Endothelial cell of umbilical vein (primary cell): ENCODE measurements around the gene CCNY. TPM values are rescaled to one million over a fixed set of nuclear protein-coding genes. Genes with fewer than 3 reads are reported as not detected.

Experiments
- BruUV-seq: library from RNA; stranded (reverse); fragments of 400-500 nt; replicated peaks from 2 replicates; lab custom pipeline; 2021; lab: Mats Ljungman, UMichigan
- CTCF ChIA-PET: fragments of 300-600, 350-600 bp; sonication (Branson Sonifier 250); formaldehyde crosslinking; loops from one replicate; lab custom pipeline; 2021; ENCODE audit warnings: antibody characterized with exemption, inconsistent platforms; lab: Charles Lee
- POLR2A ChIA-PET: fragments of 300-600, 350-600 bp; sonication (Branson Sonifier 250); formaldehyde crosslinking; loops from one replicate; lab custom pipeline; 2021; ENCODE audit warnings: antibody characterized with exemption, inconsistent platforms; lab: Charles Lee
- DNase-seq: peaks from one replicate; pipeline ENCODE4 v3.0.0-alpha.2; 2011; ENCODE audit warnings: low read depth, low spot score
- FAIRE-seq: peaks from 2 replicates; lab custom pipeline; 2011; peaks lifted over from hg19 to GRCh38; lab: Jason Lieb, UNC
- H2AFZ ChIP-seq: 2 replicates; pipeline ENCODE4 v1.6.0; 2012; ENCODE audit warnings: low read depth, low read length, control low read depth, inconsistent platforms
- H3K27ac ChIP-seq: 2 replicates; pipeline ENCODE4 v1.5.1; 2011; ENCODE audit warnings: low read depth, mild to moderate bottlenecking, control low read depth, low read length, moderate library complexity; ENCODE audit not compliant: insufficient read depth
- H3K27me3 ChIP-seq, 2 experiments: 2 replicates each; pipeline versions ENCODE4 v1.6.0 to v1.6.1; 2011; ENCODE audit warnings: low read length in 2 of 2, mixed read lengths in 1 of 2; ENCODE audit not compliant: control insufficient read depth in 2 of 2, insufficient read depth in 2 of 2
- H3K36me3 ChIP-seq, 2 experiments: 2 replicates in 1 of 2; 3 replicates in 1 of 2; pipeline ENCODE4 v1.5.1; 2011; ENCODE audit warnings: low read length in 2 of 2, mild to moderate bottlenecking in 1 of 2, moderate library complexity in 1 of 2; ENCODE audit not compliant: control insufficient read depth in 2 of 2, insufficient read depth in 2 of 2; ENCODE audit errors: extremely low read depth in 1 of 2
- H3K4me1 ChIP-seq: 3 replicates; pipeline ENCODE4 v1.5.1; 2011; ENCODE audit warnings: mild to moderate bottlenecking, low read length; ENCODE audit not compliant: control insufficient read depth, insufficient read depth; ENCODE audit errors: extremely low read depth
- H3K4me2 ChIP-seq: 2 replicates; pipeline ENCODE4 v1.6.1; 2011; ENCODE audit warnings: low read length, control low read depth, mixed read lengths; ENCODE audit not compliant: insufficient read depth
- H3K4me3 ChIP-seq, 3 experiments: fragments of 200-600 bp in 1 of 3; sonication (generic), shearing (Covaris generic) in 1 of 3; replicated peaks in 1 of 3; 2 replicates each; pipeline ENCODE4 v1.5.1; 2011 to 2016; ENCODE audit warnings: control low read depth in 3 of 3, low read length in 3 of 3, mild to moderate bottlenecking in 2 of 3, inconsistent platforms in 1 of 3, low read depth in 1 of 3, moderate library complexity in 1 of 3; ENCODE audit not compliant: insufficient read depth in 1 of 3
- H3K79me2 ChIP-seq: 2 replicates; pipeline ENCODE4 v1.6.0; 2012; ENCODE audit warnings: low read length, inconsistent platforms; ENCODE audit not compliant: control insufficient read depth, insufficient read depth
- H3K9ac ChIP-seq: replicated peaks from 2 replicates; pipeline ENCODE3; 2011; ENCODE audit warnings: low read length, control low read depth; ENCODE audit not compliant: insufficient read depth; ENCODE audit errors: extremely low read depth
- H3K9me1 ChIP-seq: replicated peaks from 3 replicates; pipeline ENCODE4 v1.6.0; 2011; ENCODE audit warnings: mild to moderate bottlenecking, low read length; ENCODE audit not compliant: control insufficient read depth, insufficient read depth; ENCODE audit errors: extremely low read depth
- H3K9me3 ChIP-seq: replicated peaks from 2 replicates; pipeline ENCODE4 v1.5.1; 2012; ENCODE audit warnings: low read length, inconsistent platforms; ENCODE audit not compliant: control insufficient read depth, insufficient read depth
- H4K20me1 ChIP-seq: replicated peaks from 2 replicates; pipeline ENCODE3; 2011; ENCODE audit warnings: mild to moderate bottlenecking, low read length; ENCODE audit not compliant: control insufficient read depth, insufficient read depth; ENCODE audit errors: extremely low read depth
- EZH2 ChIP-seq: IDR thresholded peaks from 2 replicates; pipeline ENCODE4 v1.6.1; 2012; ENCODE audit warnings: borderline replicate concordance, low read depth, mild to moderate bottlenecking, moderate library complexity, low read length, inconsistent platforms; ENCODE audit not compliant: severe bottlenecking
- FOS ChIP-seq: IDR thresholded peaks from 2 replicates; pipeline ENCODE4 v1.6.1; 2011; ENCODE audit warnings: mild to moderate bottlenecking, low read length, moderate library complexity, borderline replicate concordance; ENCODE audit not compliant: insufficient read depth
- GATA2 ChIP-seq: IDR thresholded peaks from 2 replicates; pipeline ENCODE4 v1.7.0; 2011; ENCODE audit warnings: low read depth, mild to moderate bottlenecking, moderate library complexity, mixed read lengths, low read length; ENCODE audit not compliant: insufficient read length, insufficient read depth
- JUN ChIP-seq: IDR thresholded peaks from 2 replicates; pipeline ENCODE4 v1.6.1; 2011; ENCODE audit warnings: borderline replicate concordance, low read depth; ENCODE audit not compliant: insufficient read length, insufficient read depth
- MYC ChIP-seq: IDR thresholded peaks from one replicate; pipeline ENCODE4 v1.6.1; 2011; ENCODE audit warnings: mild to moderate bottlenecking, low read depth, low read length
- POLR2A ChIP-seq: IDR thresholded peaks from 2 replicates; pipeline ENCODE4 v1.6.1; 2012; ENCODE audit warnings: low read depth, mild to moderate bottlenecking, control low read depth, low read length
- POLR2AphosphoS5 ChIP-seq: IDR thresholded peaks from 2 replicates; pipeline ENCODE4 v1.6.1; 2012; ENCODE audit warnings: low read depth, mild to moderate bottlenecking, control low read depth, low read length, moderate library complexity; ENCODE audit not compliant: insufficient read depth
- dilution Hi-C: fragments of 300-500 bp; cut with MboI; formaldehyde crosslinking; loops from one replicate; pipeline ENCODE4 v1.15.0; 2019; ENCODE audit warnings: low sequenced_read_pairs; ENCODE audit not compliant: extremely low pct_ligation_motif_present
- intact Hi-C: fragments of 100-400 bp; cut with micrococcal nuclease; formaldehyde crosslinking; loops from one replicate; pipeline ENCODE4 v1.10.0; 2022
- polyA plus RNA-seq, 4 experiments: library from polyadenylated mRNA; depleted of rRNA in 3 of 4; stranded (reverse) in 3 of 4; unstranded in 1 of 4; fragments of >200 nt; gene quantifications; 2 replicates each; pipeline versions ENCODE4 v1.2.1 to v1.2.3, GENCODE V29; 2011 to 2012; ENCODE audit warnings: missing spikeins in 1 of 4
- total RNA-seq: library from RNA; stranded (reverse); gene quantifications from 2 replicates; pipeline ENCODE4 v1.2.3, GENCODE V29; 2021
- TF ChIP-seq, protein P1 (sequence below): IDR thresholded peaks from 2 replicates; pipeline ENCODE4 v1.6.1; 2011; ENCODE audit not compliant: insufficient read depth, insufficient read length
- TF ChIP-seq, protein P2 (sequence below), 2 donors: IDR thresholded peaks; 1 replicate in 1 of 2; 2 replicates in 1 of 2; pipeline ENCODE4 v1.5.1; 2011; ENCODE audit warnings: low read length in 2 of 2, mild to moderate bottlenecking in 2 of 2, moderate library complexity in 2 of 2, control low read depth in 1 of 2, inconsistent platforms in 1 of 2, low read depth in 1 of 2; ENCODE audit not compliant: insufficient read depth in 1 of 2; ENCODE audit errors: extremely low read depth in 1 of 2

Gene CCNY
- total and polyA plus RNA-seq, 2 donors (not counting 3 experiments of a cell fraction or from before 2014, with no cell fraction given): 61.5 to 107 TPM

GRCh38 chr10:35545878-35546590 is 209.7 kb downstream of the CCNY start:
- H3K4me2 ChIP-seq: no peak overlapping the region
- FAIRE-seq (no peak), DNase-seq (peak; percentile 61)
- no peaks in the 10 kb centered on the region for H3K9me1 ChIP-seq
- H3K4me3 ChIP-seq: no peak overlapping the region
- peaks cover 0 to 18% of the 10 kb centered on the region in 2 experiments for H3K36me3 ChIP-seq
- H3K4me1 ChIP-seq: no peaks in the 10 kb centered on the region
- H2AFZ ChIP-seq: no peak overlapping the region
- ChIA-PET POLR2A (no interaction called here), CTCF (interaction anchor here (1.8 to 2.4 kb wide), 2 partner anchors 15 to 17 kb away, joined by 4 to 9 read pairs; no protein-coding TSS in a partner anchor)
- no peak overlapping the region for H3K27ac ChIP-seq
- no peaks in the 10 kb centered on the region for H3K9me3 ChIP-seq
- H3K79me2 ChIP-seq: peaks cover 2% of the 10 kb centered on the region
- no peaks in the 10 kb centered on the region for H4K20me1 ChIP-seq
- H3K27me3 ChIP-seq: no peaks in the 10 kb centered on the region
- no peak overlapping the region for H3K9ac ChIP-seq
- TF ChIP-seq MYC: no peak
- no peak for TF ChIP-seq GATA2
- no peak for TF ChIP-seq POLR2AphosphoS5
- TF ChIP-seq, protein P1, sequence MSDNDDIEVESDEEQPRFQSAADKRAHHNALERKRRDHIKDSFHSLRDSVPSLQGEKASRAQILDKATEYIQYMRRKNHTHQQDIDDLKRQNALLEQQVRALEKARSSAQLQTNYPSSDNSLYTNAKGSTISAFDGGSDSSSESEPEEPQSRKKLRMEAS: no peak
- TF ChIP-seq EZH2: no peak
- TF ChIP-seq POLR2A: no peak
- TF ChIP-seq, protein P2, sequence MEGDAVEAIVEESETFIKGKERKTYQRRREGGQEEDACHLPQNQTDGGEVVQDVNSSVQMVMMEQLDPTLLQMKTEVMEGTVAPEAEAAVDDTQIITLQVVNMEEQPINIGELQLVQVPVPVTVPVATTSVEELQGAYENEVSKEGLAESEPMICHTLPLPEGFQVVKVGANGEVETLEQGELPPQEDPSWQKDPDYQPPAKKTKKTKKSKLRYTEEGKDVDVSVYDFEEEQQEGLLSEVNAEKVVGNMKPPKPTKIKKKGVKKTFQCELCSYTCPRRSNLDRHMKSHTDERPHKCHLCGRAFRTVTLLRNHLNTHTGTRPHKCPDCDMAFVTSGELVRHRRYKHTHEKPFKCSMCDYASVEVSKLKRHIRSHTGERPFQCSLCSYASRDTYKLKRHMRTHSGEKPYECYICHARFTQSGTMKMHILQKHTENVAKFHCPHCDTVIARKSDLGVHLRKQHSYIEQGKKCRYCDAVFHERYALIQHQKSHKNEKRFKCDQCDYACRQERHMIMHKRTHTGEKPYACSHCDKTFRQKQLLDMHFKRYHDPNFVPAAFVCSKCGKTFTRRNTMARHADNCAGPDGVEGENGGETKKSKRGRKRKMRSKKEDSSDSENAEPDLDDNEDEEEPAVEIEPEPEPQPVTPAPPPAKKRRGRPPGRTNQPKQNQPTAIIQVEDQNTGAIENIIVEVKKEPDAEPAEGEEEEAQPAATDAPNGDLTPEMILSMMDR (IDR thresholded peaks at IDR 0.05; ENCODE audit: extremely low read depth in 1 of 2, insufficient read depth in 1 of 2, low read depth in 1 of 2, low read length in 2 of 2): no peak
- no peak for TF ChIP-seq JUN
- TF ChIP-seq FOS: no peak
- BruUV-seq: no TSS peak
- intact Hi-C loops: no loop called here
- dilution Hi-C loops: no loop called here
